H9 (cell line): ENCODE data around the gene TNFSF8. TPM values are rescaled to one million over a fixed set of nuclear protein-coding genes. Genes with fewer than 3 reads are reported as not detected.

Experiments used
- DNase-seq: peaks from one replicate; pipeline ENCODE4 v3.0.0-alpha.2; 2017
- H2AFZ ChIP-seq: one replicate; pipeline ENCODE4 v1.6.1; 2013; ENCODE audit warnings: mild to moderate bottlenecking, low read length, control low read depth, moderate library complexity
- H2AK5ac ChIP-seq: 2 replicates; pipeline ENCODE4 v1.6.1; 2013; ENCODE audit warnings: low read length, control low read depth, mixed read lengths; ENCODE audit not compliant: insufficient read length
- H2BK120ac ChIP-seq: one replicate; pipeline ENCODE4 v1.6.1; 2013; ENCODE audit warnings: low read depth, mild to moderate bottlenecking, low read length, control low read depth, inconsistent platforms; ENCODE audit not compliant: poor library complexity, severe bottlenecking
- H2BK12ac ChIP-seq: 2 replicates; pipeline ENCODE4 v1.6.1; 2013; ENCODE audit warnings: low read length, control low read depth, mixed read lengths, low read depth; ENCODE audit not compliant: insufficient read length
- H2BK15ac ChIP-seq: 2 replicates; pipeline ENCODE4 v1.6.1; 2013; ENCODE audit warnings: low read depth, low read length, control low read depth
- H2BK20ac ChIP-seq: one replicate; pipeline ENCODE4 v1.6.1; 2013; ENCODE audit warnings: low read depth, mild to moderate bottlenecking, low read length, control low read depth, inconsistent platforms; ENCODE audit not compliant: poor library complexity, severe bottlenecking
- H2BK5ac ChIP-seq: 2 replicates; pipeline ENCODE4 v1.6.1; 2013; ENCODE audit warnings: low read length, control low read depth, mixed read lengths; ENCODE audit not compliant: insufficient read length
- H3K14ac ChIP-seq: 2 replicates; pipeline ENCODE4 v1.6.1; 2013; ENCODE audit warnings: low read length, control low read depth; ENCODE audit not compliant: insufficient read depth
- H3K18ac ChIP-seq: 2 replicates; pipeline ENCODE4 v1.6.1; 2013; ENCODE audit warnings: low read depth, mild to moderate bottlenecking, mixed read lengths, low read length, control low read depth; ENCODE audit not compliant: insufficient read length
- H3K23ac ChIP-seq: 2 replicates; pipeline ENCODE4 v1.6.1; 2013; ENCODE audit warnings: low read length, control low read depth, mixed read lengths, low read depth; ENCODE audit not compliant: insufficient read length
- H3K23me2 ChIP-seq: 2 replicates; pipeline ENCODE4 v1.6.1; 2013; ENCODE audit warnings: low read depth, mild to moderate bottlenecking, mixed read lengths, low read length, control low read depth; ENCODE audit not compliant: insufficient read length, poor library complexity, severe bottlenecking
- H3K27ac ChIP-seq: 2 replicates; pipeline ENCODE4 v1.5.1; 2013; ENCODE audit warnings: low read length, control low read depth, mixed read lengths, low read depth; ENCODE audit not compliant: insufficient read length
- H3K27me3 ChIP-seq: 2 replicates; pipeline ENCODE4 v1.6.1; 2013; ENCODE audit warnings: low read length, control low read depth, inconsistent platforms; ENCODE audit not compliant: insufficient read depth
- H3K4ac ChIP-seq: 2 replicates; pipeline ENCODE4 v1.6.1; 2013; ENCODE audit warnings: low read depth, mild to moderate bottlenecking, control low read depth, inconsistent platforms, low read length, moderate library complexity
- H3K4me1 ChIP-seq: 2 replicates; pipeline ENCODE4 v1.6.1; 2013; ENCODE audit warnings: low read length, control low read depth, inconsistent platforms; ENCODE audit not compliant: insufficient read depth
- H3K4me2 ChIP-seq: 2 replicates; pipeline ENCODE4 v1.6.1; 2013; ENCODE audit warnings: low read length, control low read depth, mixed read lengths; ENCODE audit not compliant: insufficient read length, insufficient read depth
- H3K56ac ChIP-seq: 2 replicates; pipeline ENCODE4 v1.6.1; 2013; ENCODE audit warnings: low read depth, mild to moderate bottlenecking, mixed read lengths, low read length, control low read depth; ENCODE audit not compliant: insufficient read length
- H3K79me1 ChIP-seq: 2 replicates; pipeline ENCODE4 v1.6.1; 2013; ENCODE audit warnings: low read depth, mild to moderate bottlenecking, moderate library complexity, low read length, control low read depth, inconsistent platforms; ENCODE audit not compliant: insufficient read depth, poor library complexity, severe bottlenecking
- H3K79me2 ChIP-seq: 2 replicates; pipeline ENCODE4 v1.6.1; 2013; ENCODE audit warnings: low read length, control low read depth, inconsistent platforms; ENCODE audit not compliant: insufficient read depth
- H3K9ac ChIP-seq: 2 replicates; pipeline ENCODE4 v1.6.1; 2013; ENCODE audit warnings: low read length, control low read depth, mixed read lengths; ENCODE audit not compliant: insufficient read length; ENCODE audit errors: extremely low read depth
- H3K9me3 ChIP-seq: one replicate; pipeline ENCODE4 v1.6.1; 2013; ENCODE audit warnings: low read depth, low read length, inconsistent platforms; ENCODE audit not compliant: control insufficient read depth
- H3T11ph ChIP-seq: one replicate; pipeline ENCODE4 v1.6.1; 2013; ENCODE audit warnings: mild to moderate bottlenecking, low read length, control low read depth, inconsistent platforms
- H4K20me1 ChIP-seq: one replicate; pipeline ENCODE4 v1.6.1; 2013; ENCODE audit not compliant: control insufficient read depth, insufficient read length, insufficient read depth
- H4K5ac ChIP-seq: 2 replicates; pipeline ENCODE4 v1.6.1; 2013; ENCODE audit warnings: low read depth, mild to moderate bottlenecking, mixed read lengths, low read length, control low read depth; ENCODE audit not compliant: insufficient read length
- H4K8ac ChIP-seq: replicated peaks from 2 replicates; pipeline ENCODE4 v1.6.1; 2013; ENCODE audit warnings: low read length, control low read depth, mixed read lengths, low read depth; ENCODE audit not compliant: insufficient read length
- H4K91ac ChIP-seq: 2 replicates; pipeline ENCODE4 v1.6.1; 2013; ENCODE audit warnings: low read depth, mild to moderate bottlenecking, moderate library complexity, mixed read lengths, low read length, control low read depth; ENCODE audit not compliant: insufficient read length
- H3K27ac Mint-ChIP-seq, 3 experiments: 2 replicates in 2 of 3; 3 replicates in 1 of 3; pipeline ENCODE4 v1.8.0; 2020 to 2021; ENCODE audit warnings: mixed read lengths in 3 of 3, mild to moderate bottlenecking in 1 of 3, moderate library complexity in 1 of 3
- H3K27me3 Mint-ChIP-seq: 2 replicates; pipeline ENCODE4 v1.8.0; 2021; ENCODE audit warnings: low read depth, mild to moderate bottlenecking, moderate library complexity, mixed read lengths
- H3K36me3 Mint-ChIP-seq, 3 experiments: 2 replicates in 2 of 3; 3 replicates in 1 of 3; pipeline ENCODE4 v1.8.0; 2020 to 2021; ENCODE audit warnings: low read depth in 3 of 3, mixed read lengths in 3 of 3; ENCODE audit not compliant: insufficient read depth in 1 of 3
- H3K4me1 Mint-ChIP-seq, 2 experiments: 2 replicates each; pipeline ENCODE4 v1.8.0; 2020; ENCODE audit warnings: mixed read lengths in 2 of 2
- H3K4me3 Mint-ChIP-seq, 2 experiments: 2 replicates in 1 of 2; 3 replicates in 1 of 2; pipeline ENCODE4 v1.8.0; 2020 to 2021; ENCODE audit warnings: mild to moderate bottlenecking in 2 of 2, mixed read lengths in 2 of 2, moderate library complexity in 1 of 2
- H3K9me3 Mint-ChIP-seq, 2 experiments: 2 replicates in 1 of 2; 3 replicates in 1 of 2; pipeline ENCODE4 v1.8.0; 2020; ENCODE audit warnings: mild to moderate bottlenecking in 2 of 2, mixed read lengths in 2 of 2, moderate library complexity in 1 of 2
- WGBS: extraction: QIAGEN DNeasy Blood & Tissue Kit; methylation state at CpG from one replicate; pipeline ENCODE4 v1.1.7; 2013; ENCODE audit warnings: missing lambda C conversion rate, low lambda C conversion rate, mixed read lengths; ENCODE audit not compliant: insufficient read length; ENCODE audit errors: extremely low coverage; 5-methylcytosine and 5-hydroxymethylcytosine counted together
- total RNA-seq: library from RNA; stranded (reverse); gene quantifications from 2 replicates; pipeline ENCODE4 v1.2.1, GENCODE V29; 2021
- TF ChIP-seq, protein P1 (sequence below): fragments of 200-600 bp; sonication (generic); conservative IDR thresholded peaks from 3 replicates; pipeline ENCODE4 v1.8.0; 2021; ENCODE audit warnings: antibody characterized with exemption, mild to moderate bottlenecking

The TNFSF8 gene
- total RNA-seq, 1 experiment from 2014 or later = not detected

- H2BK120ac ChIP-seq = no peak overlapping the region
- H2BK12ac ChIP-seq = no peak overlapping the region
- no peak overlapping the region for H4K8ac ChIP-seq
- H3T11ph ChIP-seq = no peak overlapping the region
- Mint-ChIP-seq H3K27ac (no peak overlapping the region), H3K9me3 (peaks cover 3 to 4% of the 10 kb centered on the region in 2 experiments; a peak in 2 of 5 replicates), H3K36me3 (peaks cover 0 to 3% (median 1%) of the 10 kb centered on the region in 3 experiments; a peak in 2 of 7 replicates), H3K27me3 (peaks cover 7% of the 10 kb centered on the region), H3K4me3 (no peak overlapping the region), H3K4me1 (peaks cover 10 to 12% of the 10 kb centered on the region in 2 experiments)
- TF ChIP-seq, protein P1, sequence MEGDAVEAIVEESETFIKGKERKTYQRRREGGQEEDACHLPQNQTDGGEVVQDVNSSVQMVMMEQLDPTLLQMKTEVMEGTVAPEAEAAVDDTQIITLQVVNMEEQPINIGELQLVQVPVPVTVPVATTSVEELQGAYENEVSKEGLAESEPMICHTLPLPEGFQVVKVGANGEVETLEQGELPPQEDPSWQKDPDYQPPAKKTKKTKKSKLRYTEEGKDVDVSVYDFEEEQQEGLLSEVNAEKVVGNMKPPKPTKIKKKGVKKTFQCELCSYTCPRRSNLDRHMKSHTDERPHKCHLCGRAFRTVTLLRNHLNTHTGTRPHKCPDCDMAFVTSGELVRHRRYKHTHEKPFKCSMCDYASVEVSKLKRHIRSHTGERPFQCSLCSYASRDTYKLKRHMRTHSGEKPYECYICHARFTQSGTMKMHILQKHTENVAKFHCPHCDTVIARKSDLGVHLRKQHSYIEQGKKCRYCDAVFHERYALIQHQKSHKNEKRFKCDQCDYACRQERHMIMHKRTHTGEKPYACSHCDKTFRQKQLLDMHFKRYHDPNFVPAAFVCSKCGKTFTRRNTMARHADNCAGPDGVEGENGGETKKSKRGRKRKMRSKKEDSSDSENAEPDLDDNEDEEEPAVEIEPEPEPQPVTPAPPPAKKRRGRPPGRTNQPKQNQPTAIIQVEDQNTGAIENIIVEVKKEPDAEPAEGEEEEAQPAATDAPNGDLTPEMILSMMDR = no peak
- no peak overlapping the region for H3K4me2 ChIP-seq
- H3K27me3 ChIP-seq = no peaks in the 10 kb centered on the region
- DNase-seq = no peak
- H3K23ac ChIP-seq = no peak overlapping the region
- H3K18ac ChIP-seq = no peak overlapping the region
- H3K14ac ChIP-seq = no peak overlapping the region
- H2AFZ ChIP-seq = no peak overlapping the region
- H2BK20ac ChIP-seq = no peak overlapping the region
- H3K79me1 ChIP-seq = no peaks in the 10 kb centered on the region
- H3K27ac ChIP-seq = no peak overlapping the region
- H3K79me2 ChIP-seq = no peaks in the 10 kb centered on the region
- no peak overlapping the region for H3K4ac ChIP-seq
- peaks cover 3% of the 10 kb centered on the region; the same call in 1 of the 2 replicates for H3K4me1 ChIP-seq
- WGBS = no CpG with 5 or more reads among the region's 2 CpGs
- no peak overlapping the region for H3K56ac ChIP-seq
- no peak overlapping the region for H2BK15ac ChIP-seq
- H2AK5ac ChIP-seq = no peak overlapping the region
- no peak overlapping the region for H4K91ac ChIP-seq
- no peaks in the 10 kb centered on the region for H4K20me1 ChIP-seq
- no peaks in the 10 kb centered on the region for H3K9me3 ChIP-seq
- no peak overlapping the region for H3K9ac ChIP-seq
- H3K23me2 ChIP-seq = no peaks in the 10 kb centered on the region
- no peak overlapping the region for H4K5ac ChIP-seq
- H2BK5ac ChIP-seq = no peak overlapping the region
Observed at GRCh38 chr9:114887963-114888362, 42.4 kb downstream of the TNFSF8 start.
